LoVo (cell line): ENCODE measurements around the gene PAQR4.
"Not testable (repeated sequence)": the region's sequence is repeated elsewhere in the genome, so short reads cannot be mapped to it uniquely, and the experiment has no call there.

Source experiments
- DNase-seq: peaks from one replicate; pipeline ENCODE4 v3.0.0-alpha.2; 2016; ENCODE audit warnings: low spot score

PAQR4 gene

DNA sequence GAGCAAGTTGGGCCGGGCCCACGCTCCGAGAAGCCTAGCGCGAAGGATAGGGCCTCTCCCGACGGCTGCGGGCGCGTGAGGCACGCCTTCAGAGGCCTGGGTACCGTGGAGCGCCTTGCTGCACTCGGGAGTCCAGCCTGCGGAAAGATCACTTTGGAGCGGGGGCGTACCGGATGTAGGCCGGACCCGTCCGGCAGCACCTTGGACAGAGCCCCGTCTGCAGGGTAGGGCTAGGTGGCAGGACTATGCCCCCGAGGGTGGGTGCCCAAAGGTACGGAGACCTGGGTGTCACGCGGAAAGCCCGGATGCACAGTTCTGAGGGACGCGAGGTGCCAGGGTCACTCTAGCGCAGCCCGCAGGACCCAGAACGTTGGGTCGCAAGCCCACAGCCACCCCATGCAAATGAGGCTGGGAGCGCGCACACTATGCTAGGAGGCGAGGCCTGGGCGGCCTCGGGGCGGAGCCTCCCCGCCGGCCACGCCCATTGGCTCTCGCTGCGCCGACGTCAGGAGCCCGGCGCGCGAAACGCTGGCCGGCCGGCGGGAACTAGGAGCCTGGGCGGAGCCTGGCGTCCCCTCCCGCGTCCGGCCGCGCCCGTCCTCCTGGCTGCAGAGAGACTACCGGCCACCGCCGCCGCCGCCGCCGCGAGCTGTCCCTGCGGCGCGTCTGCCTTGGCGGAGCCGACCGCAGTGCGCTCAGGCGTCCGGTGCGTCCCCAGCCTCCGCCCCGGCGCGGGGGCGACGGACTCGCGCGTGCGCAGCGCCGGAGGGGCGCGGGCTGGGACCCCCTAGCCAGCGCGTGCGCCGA, at the start of gene PAQR4:
Gene PAQR4 (plus strand): TSS at position 611 of the 807 bp plus-strand sequence. CDS start 327 bp downstream, outside the sequence.
- DNase-seq = peak; percentile 96

DNA sequence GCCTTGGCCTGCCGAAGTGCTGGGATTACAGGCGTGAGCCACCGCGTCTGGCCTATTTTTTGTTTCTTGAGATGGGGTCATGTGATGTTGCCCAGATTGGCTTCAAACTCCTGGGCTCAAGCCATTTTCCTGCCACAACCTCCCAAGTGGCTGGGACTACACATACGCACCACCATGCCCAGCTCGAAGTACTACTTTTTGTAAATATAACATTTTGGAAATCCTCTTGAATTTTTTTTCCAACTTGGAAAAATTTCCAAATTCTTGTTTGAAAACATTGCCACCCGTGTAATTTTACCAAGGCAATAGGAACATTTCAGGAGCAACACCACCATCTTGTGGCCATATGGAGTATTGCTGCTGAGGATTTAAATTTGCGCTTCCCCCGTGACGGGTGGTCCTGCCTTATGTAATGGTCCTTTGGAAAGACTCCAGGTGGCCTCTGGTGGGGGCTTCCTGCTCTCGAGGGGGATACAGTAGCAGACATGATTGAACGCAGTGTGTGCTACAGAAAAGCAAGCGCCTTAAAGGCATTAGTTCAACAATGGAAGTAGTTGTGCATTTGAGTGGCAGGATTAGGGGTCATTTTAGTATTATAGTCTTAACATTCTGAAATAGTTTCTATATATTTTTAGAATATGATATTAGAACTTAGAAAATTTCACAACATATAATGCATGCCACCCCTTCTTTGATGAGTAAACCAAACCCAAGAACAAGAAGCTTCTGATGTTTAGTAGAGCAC, 49.5 kb upstream of the PAQR4 start:
- peak; percentile 54 for DNase-seq

DNA sequence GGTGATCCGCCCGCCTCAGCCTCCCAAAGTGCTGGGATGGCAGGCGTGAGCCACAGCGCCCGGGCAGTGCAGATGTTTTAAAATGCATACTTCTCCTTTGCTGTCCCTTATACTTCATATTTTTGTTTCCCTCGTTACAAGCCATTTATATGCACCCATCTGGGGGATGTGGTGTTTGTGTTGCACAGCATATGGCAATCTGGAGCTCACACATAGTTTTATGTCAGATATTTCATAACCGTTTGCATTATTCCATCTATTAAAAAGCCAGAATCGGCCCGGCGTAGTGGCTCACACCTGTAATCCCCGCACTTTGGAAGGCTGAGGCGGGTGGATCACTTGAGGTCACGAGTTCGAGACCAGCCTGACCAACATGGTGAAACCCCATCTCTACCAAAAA, 45.7 kb upstream of the PAQR4 start:
- no peak for DNase-seq

DNA sequence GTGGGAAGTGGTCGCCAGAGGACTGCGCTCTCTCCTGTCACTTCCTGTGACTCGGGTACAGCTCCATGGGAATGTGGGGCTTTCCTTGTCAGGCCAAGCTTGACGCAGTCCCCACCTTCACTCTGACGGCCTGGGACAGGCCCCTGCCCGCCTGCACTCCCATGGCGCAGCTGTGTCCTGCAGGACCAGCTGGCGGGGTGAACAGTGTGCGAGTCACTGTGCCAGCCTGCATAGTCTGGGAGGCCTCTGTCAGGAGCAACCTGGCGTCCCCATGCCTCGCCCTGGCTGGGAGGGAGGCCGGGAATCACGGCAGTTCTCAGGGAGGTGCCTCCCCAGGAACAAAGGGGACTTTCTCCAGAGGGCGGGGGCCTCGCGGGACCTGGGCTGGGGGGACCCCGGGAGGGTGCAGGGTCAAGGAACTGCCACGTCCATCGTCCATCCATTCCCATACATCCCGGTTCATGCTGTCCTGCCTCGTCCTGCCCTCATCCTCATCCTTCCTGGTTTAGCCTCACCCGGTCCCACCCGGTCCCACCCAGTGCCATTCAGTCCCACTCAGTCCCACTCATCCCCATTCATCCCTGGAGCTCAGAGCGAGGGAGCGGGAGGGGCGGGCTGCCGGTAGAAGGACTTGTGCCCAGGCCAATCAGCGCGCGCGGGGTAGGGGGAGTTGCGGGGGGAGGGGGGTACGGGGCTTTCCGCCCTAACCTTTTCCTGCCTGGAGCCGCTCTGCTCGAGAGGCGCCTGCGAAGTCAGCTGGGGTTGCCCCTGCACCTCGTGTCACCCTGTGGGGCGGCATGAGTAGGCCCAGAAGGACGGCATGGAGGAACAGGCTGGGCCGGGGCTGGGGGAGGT, 44.0 kb upstream of the PAQR4 start:
- DNase-seq = no peak

DNA sequence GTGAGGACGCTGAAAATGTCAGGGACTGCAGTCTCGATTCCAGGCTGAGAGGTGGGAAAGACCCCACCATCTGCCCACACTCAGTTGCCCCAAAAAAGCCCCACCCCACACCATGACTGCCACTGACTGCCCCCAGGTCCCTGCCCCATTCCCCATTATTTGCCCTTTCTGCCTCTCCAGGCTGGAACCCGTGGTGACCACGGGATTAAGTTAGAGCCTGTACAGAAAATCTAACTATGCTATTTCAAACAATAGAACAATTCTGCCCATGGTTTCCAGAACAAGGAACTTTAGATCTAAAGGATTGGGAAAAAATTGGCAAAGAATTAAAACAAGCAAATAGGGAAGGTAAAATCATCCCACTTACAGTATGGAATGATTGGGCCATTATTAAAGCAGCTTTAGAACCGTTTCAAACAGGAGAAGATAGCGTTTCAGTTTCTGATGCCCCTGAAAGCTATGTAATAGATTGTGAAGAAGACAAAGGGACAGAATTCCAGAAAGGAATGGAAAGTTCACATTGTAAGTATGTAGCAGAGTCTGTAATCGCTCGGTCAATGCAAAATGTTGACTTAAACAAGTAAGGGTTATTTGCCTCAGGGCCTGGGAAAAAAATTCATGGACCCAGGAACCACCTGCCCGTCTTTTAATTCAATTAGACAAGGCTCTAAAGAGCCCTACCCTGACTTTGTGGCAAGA, 43.0 kb upstream of the PAQR4 start:
- no peak for DNase-seq

DNA sequence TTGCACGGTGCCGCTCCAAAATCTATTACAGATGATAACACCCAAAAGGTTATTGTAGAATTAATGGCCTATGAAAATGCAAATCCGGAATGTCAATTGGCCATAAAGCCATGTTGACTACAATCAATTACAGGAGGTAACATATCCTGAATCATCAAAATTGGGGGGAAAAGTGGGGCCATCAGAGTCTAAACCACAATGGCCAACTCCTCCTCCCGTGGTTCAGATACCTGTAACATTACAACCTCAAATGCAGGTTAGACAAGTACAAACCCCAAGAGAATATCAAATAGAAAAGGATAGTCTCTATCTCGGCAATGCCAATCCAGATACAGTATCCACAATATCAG, 42.5 kb upstream of the PAQR4 start:
- no peak for DNase-seq

DNA sequence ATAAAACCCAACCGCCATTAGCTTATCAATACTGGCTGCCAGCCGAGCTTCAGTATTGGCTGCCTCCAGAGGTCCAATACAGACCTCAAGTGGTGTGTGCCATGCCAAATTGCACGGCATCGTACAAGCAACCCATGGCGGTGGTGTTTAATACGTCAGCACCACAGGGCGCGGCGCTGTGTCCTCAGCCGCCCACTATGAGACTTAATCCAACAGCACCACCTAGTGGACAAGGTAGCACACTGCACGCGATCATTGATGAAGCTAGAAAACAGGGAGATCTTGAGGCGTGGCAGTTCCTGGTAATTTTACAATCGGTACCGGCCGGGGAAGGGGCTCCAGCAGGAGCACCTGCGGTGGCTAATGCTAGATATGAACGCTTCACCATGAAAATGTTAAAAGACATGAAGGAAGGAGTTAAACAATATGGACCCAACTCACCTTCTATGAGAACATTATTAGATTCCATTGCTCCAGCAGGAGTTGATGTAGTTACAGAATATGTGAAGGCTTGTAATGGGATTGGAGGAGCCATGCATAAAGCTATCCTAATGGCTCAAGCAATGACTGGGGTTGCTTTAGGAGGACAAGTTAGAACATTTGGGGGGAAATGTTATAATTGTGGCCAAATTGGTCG, 42.0 kb upstream of the PAQR4 start:
- peak; percentile 86 for DNase-seq

DNA sequence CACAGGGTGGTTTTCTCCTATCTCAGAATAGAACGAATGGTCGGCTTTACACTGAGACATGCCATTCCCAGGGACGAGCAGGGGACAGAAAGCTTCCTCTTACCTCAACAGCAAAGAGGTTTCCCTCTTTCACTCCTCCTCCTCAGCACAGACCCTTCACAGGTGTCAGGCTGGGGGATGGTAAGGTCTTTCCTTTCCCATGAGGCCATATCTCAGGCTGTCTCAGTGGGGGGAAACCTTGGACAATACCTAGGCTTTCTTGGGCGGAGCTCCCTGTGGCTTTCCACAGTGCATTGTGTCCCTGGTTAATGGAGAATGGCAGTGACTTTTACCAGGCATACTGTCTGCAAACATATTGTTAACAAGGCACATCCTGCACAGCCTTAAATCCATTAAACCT, 41.0 kb upstream of the PAQR4 start:
- DNase-seq = not testable (repeated sequence)

DNA sequence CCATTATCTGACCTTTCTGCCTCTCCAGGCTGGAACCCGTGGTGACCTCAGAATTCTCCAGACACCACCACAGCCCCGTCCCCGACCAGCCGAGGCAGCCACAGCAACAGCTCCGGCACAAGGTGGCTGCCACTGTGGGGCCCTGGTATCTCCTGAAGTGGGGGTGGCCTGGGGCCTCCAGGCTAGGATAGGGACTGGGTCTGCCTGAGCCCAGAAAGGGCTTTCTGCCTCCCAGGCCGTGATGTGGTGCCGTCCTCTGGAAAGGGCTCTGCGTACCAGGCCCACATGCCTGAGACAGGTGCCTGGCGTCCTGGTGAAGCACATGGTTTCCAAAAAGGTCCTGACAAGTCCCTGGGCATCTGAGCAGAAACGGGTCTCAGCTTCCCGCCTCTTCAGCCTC, 40.4 kb upstream of the PAQR4 start:
- DNase-seq = no peak

DNA sequence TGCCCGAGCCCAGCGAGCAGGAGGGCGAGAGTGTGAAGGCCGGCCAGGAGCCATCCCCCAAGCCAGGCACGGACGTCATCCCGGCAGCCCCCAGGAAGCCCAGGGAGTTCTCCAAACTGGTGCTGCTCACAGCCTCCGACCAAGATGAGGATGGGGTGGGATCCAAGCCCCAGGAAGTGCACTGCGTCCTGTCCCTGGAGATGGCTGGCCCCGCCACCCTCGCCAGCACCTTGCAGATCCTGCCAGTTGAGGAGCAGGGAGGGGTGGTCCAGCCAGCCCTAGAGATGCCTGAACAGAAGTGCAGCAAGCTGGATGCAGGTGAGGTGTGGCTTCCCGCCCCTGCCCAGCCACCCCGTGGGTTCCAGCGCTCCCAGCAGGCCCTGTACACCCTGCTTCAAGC, 39.5 kb upstream of the PAQR4 start:
- no peak for DNase-seq

DNA sequence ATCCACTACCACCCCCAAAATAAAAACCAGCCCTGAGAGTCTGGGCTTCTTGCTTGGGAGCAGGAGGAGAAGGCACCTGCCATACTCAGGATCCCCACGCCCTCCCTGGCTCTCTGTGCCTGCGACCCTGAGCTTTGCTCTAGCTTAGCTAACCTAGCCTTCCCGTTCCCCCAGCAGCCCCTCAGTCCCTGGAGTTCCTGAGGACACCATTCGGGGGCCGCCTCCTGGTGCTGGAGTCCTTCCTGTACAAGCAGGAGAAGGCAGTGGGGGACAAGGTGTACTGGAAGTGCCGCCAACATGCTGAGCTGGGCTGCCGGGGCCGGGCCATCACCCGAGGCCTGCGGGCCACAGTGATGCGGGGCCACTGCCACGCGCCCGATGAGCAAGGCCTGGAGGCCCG, 38.9 kb upstream of the PAQR4 start:
- no peak for DNase-seq

DNA sequence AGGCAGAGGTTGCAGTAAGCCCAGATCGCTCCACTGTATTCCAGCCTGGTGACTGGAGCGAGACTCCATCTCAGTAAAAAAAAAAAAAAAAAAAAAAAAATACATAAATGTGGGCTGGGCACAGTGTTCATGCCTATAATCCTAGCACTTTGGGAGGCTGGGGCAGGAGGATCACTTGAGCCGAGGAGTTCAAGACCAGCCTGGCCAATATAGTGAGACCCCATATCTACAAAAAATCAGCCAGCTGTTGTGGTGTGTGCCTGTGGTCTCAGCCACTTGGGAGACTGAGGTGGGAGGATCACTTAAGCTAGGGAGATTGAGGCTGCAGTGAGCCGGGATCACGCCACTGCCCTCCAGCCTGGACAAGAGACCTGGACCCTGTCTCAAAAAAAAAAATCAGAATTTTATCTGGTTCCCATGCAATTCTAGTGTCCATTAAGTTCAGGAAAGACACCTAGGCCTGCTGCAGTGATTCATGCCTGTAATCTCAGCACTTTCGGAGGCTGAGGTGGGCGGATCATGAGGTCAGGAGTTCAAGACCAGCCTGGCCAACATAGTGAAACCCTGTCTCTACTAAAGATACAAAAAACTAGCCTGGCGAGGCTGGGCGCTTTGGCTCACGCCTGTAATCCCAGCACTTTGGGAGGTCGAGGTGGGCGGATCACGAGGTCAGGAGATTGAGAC, 37.8 kb upstream of the PAQR4 start:
- DNase-seq = not testable (repeated sequence)

DNA sequence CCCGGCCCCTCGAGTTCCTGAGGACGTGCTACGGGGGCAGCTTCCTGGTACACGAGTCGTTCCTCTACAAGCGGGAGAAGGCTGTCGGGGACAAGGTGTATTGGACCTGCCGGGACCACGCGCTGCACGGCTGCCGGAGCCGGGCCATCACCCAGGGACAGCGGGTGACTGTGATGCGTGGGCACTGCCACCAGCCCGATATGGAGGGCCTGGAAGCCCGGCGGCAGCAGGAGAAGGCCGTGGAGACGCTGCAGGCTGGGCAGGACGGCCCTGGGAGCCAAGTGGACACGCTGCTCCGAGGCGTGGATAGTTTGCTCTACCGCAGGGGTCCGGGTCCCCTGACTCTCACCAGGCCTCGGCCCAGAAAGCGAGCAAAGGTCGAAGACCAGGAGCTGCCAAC, 36.0 kb upstream of the PAQR4 start:
- no peak for DNase-seq

DNA sequence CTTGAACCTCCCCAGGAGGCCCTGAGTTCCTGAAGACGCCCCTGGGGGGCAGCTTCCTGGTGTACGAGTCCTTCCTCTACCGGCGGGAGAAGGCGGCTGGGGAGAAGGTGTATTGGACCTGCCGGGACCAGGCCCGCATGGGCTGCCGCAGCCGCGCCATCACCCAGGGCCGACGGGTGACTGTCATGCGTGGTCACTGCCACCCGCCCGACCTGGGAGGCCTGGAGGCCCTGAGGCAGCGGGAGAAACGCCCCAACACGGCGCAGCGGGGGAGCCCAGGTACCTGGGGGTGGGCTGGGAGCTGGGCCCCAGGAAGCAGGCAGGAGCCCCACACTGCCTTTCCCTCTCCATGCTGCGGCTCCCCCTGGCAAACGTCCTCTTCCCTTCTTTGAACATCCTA, 35.4 kb upstream of the PAQR4 start:
- no peak for DNase-seq

DNA sequence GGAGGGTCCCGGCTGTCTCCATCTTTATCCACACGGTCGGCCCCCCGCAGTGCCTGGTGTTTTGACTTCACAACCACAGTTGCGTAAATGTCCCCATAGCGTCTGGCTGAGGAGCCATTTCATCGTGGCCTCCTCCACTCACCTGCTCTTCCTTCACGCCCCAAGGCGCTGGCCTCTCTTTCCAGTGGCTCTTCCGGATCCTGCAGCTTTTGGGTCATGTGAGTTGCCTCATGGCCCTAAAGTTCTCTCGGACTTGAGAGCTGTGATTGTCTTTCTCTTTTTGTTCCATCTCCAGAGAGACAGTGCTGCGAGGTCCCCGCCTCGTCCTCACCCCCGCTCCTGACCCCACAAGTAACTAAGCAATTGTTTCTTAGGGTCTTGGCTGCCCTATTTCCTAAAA, 34.7 kb upstream of the PAQR4 start:
- DNase-seq = no peak

DNA sequence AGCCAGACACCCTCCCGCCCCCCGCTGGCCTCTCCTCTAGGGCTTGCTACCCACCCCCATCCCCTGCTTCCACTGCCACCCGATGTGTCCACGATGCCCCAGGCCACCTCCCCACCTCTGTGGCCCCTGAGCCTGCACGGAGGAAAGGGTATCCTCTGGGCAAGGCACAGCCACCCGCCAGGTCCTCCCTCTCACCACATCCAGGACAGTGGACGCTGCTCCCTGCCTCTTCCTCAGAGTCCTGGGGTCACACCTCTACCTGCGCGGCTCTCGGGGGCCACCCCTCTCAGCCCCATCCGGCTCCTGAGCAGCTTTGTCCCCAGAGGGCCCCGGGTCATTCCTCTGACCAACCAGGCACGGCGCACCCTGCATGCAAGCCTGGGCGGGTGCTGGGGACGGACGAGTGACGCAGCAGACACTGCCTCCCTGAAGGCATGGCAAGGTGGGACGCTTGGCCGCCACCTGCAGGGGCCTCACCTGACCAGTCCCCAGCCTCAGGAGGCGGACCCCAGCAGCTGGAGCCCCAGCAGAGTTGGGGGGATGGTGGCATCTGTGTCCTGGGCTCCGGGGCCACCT, 32.6 kb upstream of the PAQR4 start:
- no peak for DNase-seq

DNA sequence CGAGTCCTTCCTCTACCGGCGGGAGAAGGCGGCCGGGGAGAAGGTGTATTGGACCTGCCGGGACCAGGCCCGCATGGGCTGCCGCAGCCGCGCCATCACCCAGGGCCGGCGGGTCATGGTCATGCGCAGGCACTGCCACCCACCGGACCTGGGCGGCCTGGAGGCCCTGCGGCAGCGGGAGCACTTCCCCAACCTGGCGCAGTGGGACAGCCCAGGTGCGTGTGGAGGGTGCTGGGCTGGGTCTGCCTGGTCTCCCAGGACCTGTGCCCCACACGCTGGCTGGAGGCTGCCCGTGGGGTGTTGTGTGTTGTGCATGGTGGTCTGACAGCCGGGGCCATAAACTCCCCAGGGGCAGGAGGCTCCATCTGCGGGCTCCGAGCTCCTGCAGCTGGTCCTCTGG, 32.0 kb upstream of the PAQR4 start:
- no peak for DNase-seq

DNA sequence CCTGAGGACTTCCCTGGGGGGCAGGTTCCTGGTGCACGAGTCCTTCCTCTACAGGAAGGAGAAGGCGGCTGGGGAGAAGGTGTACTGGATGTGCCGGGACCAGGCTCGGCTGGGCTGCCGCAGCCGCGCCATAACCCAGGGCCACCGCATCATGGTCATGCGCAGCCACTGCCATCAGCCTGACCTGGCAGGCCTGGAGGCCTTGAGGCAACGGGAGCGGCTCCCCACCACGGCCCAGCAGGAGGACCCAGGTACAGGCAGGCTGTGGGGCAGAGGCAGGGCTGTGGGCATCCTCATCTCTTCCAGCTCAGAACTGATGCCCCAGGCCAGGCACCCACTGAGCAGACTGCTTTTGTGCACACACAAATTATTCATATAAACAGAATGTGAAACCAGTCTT, 30.9 kb upstream of the PAQR4 start:
- DNase-seq = no peak

DNA sequence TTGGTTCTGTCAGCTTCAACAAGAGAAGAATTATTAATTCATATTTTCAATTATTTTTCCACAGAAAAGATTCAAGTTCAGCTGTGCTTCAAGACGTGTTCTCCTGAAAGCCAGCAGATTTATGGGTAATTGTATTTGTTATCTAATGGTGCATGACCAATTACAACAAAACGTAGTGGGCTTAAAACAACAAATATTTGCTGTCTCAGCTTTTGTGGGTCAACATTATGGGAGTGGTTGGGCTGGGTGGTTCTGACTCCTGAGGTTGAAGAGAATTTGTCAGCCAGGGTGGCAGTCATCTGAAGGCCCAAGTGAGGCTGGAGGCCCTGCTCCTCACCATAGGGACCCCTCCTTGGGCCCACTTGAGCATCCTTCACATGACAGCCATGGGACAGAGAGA, 29.2 kb upstream of the PAQR4 start:
- no peak for DNase-seq

DNA sequence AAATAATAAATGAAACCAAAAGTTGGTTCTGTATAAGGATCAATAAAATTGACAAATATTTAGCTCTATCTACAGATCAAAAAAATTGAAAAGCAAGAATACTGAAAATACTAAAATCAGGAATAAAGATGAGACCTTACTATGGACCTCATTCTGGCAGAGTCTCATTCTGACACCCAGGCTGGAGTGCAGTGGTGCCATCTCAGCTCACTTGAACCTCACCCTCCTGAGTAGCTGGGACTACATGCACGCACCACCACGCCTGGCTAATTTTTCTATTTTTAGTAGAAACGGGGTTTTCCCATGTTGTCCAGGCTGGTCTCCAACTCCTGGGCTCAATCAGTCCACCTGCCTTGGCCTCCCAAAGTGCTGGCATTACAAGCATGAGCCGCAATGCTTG, 27.1 kb upstream of the PAQR4 start:
- no peak for DNase-seq

DNA sequence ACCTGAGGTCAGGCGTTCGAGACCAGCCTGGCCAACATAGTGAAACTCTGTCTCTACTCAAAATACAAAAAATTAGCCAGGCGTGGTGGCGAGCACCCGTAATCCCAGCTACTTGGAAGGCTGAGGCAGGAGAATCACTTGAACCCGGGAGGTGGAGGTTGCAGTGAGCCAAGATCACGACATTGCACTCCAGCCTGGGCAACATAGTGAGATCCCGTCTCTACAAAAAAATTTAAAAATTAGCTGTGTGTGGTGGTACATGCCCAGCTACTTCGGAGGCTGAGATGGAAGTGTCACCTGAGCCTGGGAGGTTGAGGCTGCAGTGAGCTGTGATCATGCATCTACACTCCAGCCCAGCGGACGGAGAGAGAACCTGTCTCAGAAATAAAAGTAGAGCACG, 25.4 kb upstream of the PAQR4 start:
- DNase-seq = not testable (repeated sequence)
